HG03457 (cell line): ENCODE data around the gene JPH3.
"Not testable (repeated sequence)": the region's sequence is repeated elsewhere in the genome, so short reads cannot be mapped to it uniquely, and the experiment has no call there.

ENCODE experiments used
- ATAC-seq: cut with Tn5 transposase; IDR thresholded peaks from one replicate; pipeline ENCODE4 v1.9.1; 2021; ENCODE audit warnings: moderate number of reproducible peaks; ENCODE audit not compliant: unreplicated experiment

Gene JPH3

GRCh38 chr16:87708881-87709638 lies 106.8 kb downstream of the JPH3 start:
- no peak for ATAC-seq

DNA sequence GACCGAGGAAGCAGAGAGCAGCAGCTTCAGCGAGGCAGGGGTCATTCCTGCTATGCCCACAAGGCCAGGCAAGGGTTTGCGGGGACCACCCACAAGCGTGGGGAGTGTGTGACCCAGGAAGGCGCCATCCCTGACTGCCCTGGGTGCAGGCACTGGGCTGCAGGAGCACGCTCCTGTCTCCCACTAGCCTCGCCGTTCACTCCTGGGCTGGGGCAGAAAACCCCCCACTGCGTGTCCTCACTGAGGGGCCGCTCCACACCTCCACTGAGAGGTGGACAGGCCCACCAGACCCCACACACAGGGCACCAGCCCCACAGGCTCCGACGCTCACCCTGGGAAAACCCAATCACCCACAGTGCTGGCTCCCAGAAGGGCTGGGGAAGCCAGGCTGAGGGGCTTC lies 107.4 kb downstream of the JPH3 start:
- ATAC-seq: no peak

DNA sequence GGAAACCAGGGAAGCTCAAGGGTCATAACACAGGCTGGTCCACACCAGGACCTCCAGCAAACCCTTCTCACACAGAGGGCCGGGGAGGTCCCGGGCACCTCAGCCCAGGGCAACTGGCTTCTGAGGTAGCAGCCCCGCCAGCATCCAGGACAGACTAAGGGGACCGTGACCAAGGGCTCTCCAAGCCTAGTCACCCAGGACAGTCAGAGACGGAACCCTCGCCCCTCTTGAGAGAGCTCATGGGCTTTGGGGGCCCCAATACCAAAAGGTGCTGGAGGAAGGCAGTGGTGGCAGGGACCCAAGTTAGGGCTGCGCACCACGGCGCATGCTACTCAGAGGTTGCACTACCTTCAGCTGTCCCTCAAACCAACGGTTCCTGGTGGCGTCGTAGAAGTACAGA lies 108.6 kb downstream of the JPH3 start:
- ATAC-seq: no peak

DNA sequence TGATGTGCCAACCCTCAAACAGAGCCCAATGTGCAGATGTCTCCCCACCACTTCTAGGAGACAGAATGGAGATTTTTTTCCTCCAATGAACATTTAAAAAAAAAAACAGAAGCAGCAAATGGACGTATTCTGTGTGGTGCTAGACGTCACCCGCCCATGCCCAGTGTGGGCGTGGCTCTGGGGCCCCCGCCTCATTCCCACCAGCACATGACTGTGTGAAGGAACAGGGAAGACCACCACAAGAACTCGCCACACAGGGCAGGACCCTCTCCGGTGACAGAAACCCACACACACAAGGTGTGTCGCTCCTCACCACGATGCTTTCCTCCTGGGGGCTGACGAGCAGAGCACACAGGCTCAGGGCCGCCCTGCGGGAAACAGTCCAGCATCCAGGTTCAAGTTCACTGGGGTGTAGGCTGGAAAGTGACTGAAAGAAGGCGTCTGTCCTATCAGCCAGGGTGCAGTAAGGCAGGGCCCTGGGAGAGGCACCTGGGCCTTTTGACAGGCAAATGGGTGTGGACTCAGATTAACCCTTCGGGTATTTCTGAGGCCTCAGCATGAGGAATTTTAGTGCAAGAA lies 110.0 kb downstream of the JPH3 start:
- no peak for ATAC-seq

- no peak for ATAC-seq
Measured at GRCh38 chr16:87713451-87714229, 111.3 kb downstream of the JPH3 start.

- ATAC-seq: no peak
Measured at GRCh38 chr16:87715231-87715630, 112.9 kb downstream of the JPH3 start.

GRCh38 chr16:87715658-87716057 lies 113.3 kb downstream of the JPH3 start:
- ATAC-seq: no peak

DNA sequence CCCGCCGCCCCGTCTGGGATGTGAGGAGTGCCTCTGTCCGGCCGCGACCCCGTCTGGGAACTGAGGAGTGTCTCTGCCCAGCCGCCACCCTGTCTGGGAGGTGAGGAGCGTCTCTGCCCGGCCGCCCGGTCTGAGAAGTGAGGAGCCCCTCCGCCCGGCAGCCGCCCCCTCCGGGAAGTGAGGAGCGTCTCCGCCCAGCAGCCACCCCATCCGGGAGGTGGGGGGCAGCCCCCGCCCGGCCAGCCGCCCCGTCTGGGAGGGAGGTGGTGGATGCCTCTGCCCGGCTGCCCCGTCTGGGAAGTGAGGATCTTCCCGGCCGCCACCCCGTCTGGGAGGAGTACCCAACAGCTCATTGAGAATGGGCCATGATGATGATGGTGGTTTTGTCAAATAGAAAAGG lies 116.5 kb downstream of the JPH3 start:
- ATAC-seq: not testable (repeated sequence)

GRCh38 chr16:87720446-87720845 lies 118.1 kb downstream of the JPH3 start:
- no peak for ATAC-seq

- ATAC-seq: no peak
Measured at GRCh38 chr16:87721622-87722585, 119.6 kb downstream of the JPH3 start.

GRCh38 chr16:87722590-87723225 lies 120.4 kb downstream of the JPH3 start:
- ATAC-seq: no peak

- no peak for ATAC-seq
Measured at GRCh38 chr16:87723226-87723623, 120.9 kb downstream of the JPH3 start.

- ATAC-seq: no peak
Measured at GRCh38 chr16:87724490-87725291, 122.4 kb downstream of the JPH3 start.

- ATAC-seq: no peak
Measured at GRCh38 chr16:87725596-87726235, 123.4 kb downstream of the JPH3 start.

DNA sequence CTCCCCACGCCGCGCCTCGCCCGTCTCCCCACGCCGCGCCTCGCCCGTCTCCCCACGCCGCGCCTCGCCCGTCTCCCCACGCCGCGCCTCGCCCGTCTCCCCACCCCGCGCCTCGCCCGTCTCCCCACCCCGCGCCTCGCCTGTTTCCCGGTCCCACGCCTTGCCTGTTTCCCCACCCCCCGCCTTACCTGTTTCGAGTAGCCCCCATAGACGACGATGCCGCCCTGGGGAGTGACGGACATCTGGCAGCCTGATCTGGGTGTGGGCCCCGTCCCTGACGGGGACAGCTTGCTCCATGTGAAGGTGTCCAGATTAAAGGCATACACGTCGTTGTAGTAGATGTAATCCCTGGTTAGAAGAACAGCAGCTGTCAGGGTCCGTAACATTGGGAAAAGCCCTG lies 124.3 kb downstream of the JPH3 start:
- ATAC-seq: not testable (repeated sequence)

- ATAC-seq: no peak
Measured at GRCh38 chr16:87727346-87727745, 125.0 kb downstream of the JPH3 start.

GRCh38 chr16:87728026-87728425 lies 125.7 kb downstream of the JPH3 start:
- no peak for ATAC-seq

GRCh38 chr16:87729266-87729954 lies 127.1 kb downstream of the JPH3 start:
- ATAC-seq: no peak
